HEK293 (cell line): ENCODE data around the gene AKAP6.

Experiments
- CTCF ChIA-PET: fragments of 350-600 bp; formaldehyde crosslinking; extraction: SDS; loops from one replicate; lab custom pipeline; 2021; ENCODE audit warnings: antibody characterized with exemption; lab: Yijun Ruan, JAX
- POLR2A ChIA-PET: fragments of 300-600 bp; formaldehyde crosslinking; extraction: SDS; loops from one replicate; lab custom pipeline; 2020; ENCODE audit warnings: antibody characterized with exemption, inconsistent platforms; lab: Yijun Ruan, JAX
- H3K27ac ChIP-seq: fragments of 200-500 bp; sonication (Bioruptor generic); 2 replicates; pipeline ENCODE4 v1.5.1; 2014; ENCODE audit warnings: low read depth, low read length, control low read depth, inconsistent platforms; ENCODE audit errors: extremely low read depth
- H3K36me3 ChIP-seq, 2 experiments: fragments of 200-500 bp in 1 of 2; sonication (Bioruptor generic) in 1 of 2; 1 replicate in 1 of 2; 2 replicates in 1 of 2; pipeline ENCODE4 v1.5.1; 2014 to 2017; ENCODE audit warnings: inconsistent platforms in 2 of 2, low read length in 2 of 2; ENCODE audit not compliant: control insufficient read depth in 2 of 2, insufficient read depth in 1 of 2
- H3K4me1 ChIP-seq: fragments of 200-500 bp; sonication (Bioruptor generic); 2 replicates; pipeline ENCODE4 v1.5.1; 2014; ENCODE audit warnings: mild to moderate bottlenecking, low read length, inconsistent platforms; ENCODE audit not compliant: control insufficient read depth, insufficient read depth
- H3K4me3 ChIP-seq: 2 replicates; pipeline ENCODE4 v1.5.1; 2011; ENCODE audit warnings: low read depth, mild to moderate bottlenecking, control low read depth, low read length, moderate library complexity
- H3K9me3 ChIP-seq: fragments of 200-500 bp; sonication (Bioruptor generic); 2 replicates; pipeline ENCODE4 v1.5.1; 2014; ENCODE audit warnings: low read depth, low read length, inconsistent platforms; ENCODE audit not compliant: control insufficient read depth, insufficient read depth
- EGR2 ChIP-seq: fragments of 450-650 bp; formaldehyde crosslinking; IDR thresholded peaks from 2 replicates; pipeline ENCODE4 v1.5.1; 2016; ENCODE audit warnings: low read depth, missing biosample characterization, missing genetic modification characterization
- KLF9 ChIP-seq: fragments of 450-650 bp; formaldehyde crosslinking; IDR thresholded peaks from 2 replicates; pipeline ENCODE4 v1.5.1; 2016; ENCODE audit warnings: missing biosample characterization, missing genetic modification characterization, low read depth
- SP7 ChIP-seq: fragments of 450-650 bp; formaldehyde crosslinking; IDR thresholded peaks from 2 replicates; pipeline ENCODE4 v1.5.1; 2016; ENCODE audit warnings: missing biosample characterization, missing genetic modification characterization
- ZBTB17 ChIP-seq: fragments of 450-650 bp; formaldehyde crosslinking; IDR thresholded peaks from 2 replicates; pipeline ENCODE4 v1.5.1; 2016; ENCODE audit warnings: missing biosample characterization, missing genetic modification characterization
- ZBTB20 ChIP-seq: fragments of 450-650 bp; formaldehyde crosslinking; IDR thresholded peaks from 2 replicates; pipeline ENCODE4 v1.5.1; 2016; ENCODE audit warnings: missing biosample characterization, missing genetic modification characterization
- ZFP69B ChIP-seq: fragments of 450-650 bp; formaldehyde crosslinking; IDR thresholded peaks from 2 replicates; pipeline ENCODE4 v1.5.1; 2016; ENCODE audit warnings: missing biosample characterization, missing genetic modification characterization
- ZNF223 ChIP-seq: fragments of 450-650 bp; formaldehyde crosslinking; IDR thresholded peaks from 2 replicates; pipeline ENCODE4 v1.5.1; 2016; ENCODE audit warnings: missing biosample characterization, missing genetic modification characterization
- ZNF394 ChIP-seq: fragments of 450-650 bp; formaldehyde crosslinking; IDR thresholded peaks from 2 replicates; pipeline ENCODE4 v1.5.1; 2016; ENCODE audit warnings: missing biosample characterization, missing genetic modification characterization, mild to moderate bottlenecking, moderate library complexity, borderline replicate concordance
- ZNF510 ChIP-seq: fragments of 450-650 bp; formaldehyde crosslinking; IDR thresholded peaks from 2 replicates; pipeline ENCODE4 v1.5.1; 2018; ENCODE audit warnings: mild to moderate bottlenecking, missing genetic modification characterization, missing biosample characterization; ENCODE audit not compliant: insufficient replicate concordance
- ZNF830 ChIP-seq: fragments of 450-650 bp; IDR thresholded peaks from 2 replicates; pipeline ENCODE4 v1.5.0; 2018; ENCODE audit warnings: missing biosample characterization, missing genetic modification characterization, low read depth, mild to moderate bottlenecking, moderate library complexity
- ZXDB ChIP-seq: fragments of 450-650 bp; formaldehyde crosslinking; IDR thresholded peaks from 2 replicates; pipeline ENCODE4 v1.5.1; 2016; ENCODE audit warnings: missing biosample characterization, missing genetic modification characterization
- TF ChIP-seq, protein P1 (sequence below): fragments of 450-650 bp; formaldehyde crosslinking; IDR thresholded peaks from 2 replicates; pipeline ENCODE4 v1.5.1; 2016; ENCODE audit warnings: missing biosample characterization, missing genetic modification characterization
- TF ChIP-seq, protein P2 (sequence below): fragments of 450-650 bp; formaldehyde crosslinking; conservative IDR thresholded peaks from 2 replicates; pipeline ENCODE4 v1.5.1; 2016; ENCODE audit warnings: low read depth, missing biosample characterization, missing genetic modification characterization

The AKAP6 gene

DNA sequence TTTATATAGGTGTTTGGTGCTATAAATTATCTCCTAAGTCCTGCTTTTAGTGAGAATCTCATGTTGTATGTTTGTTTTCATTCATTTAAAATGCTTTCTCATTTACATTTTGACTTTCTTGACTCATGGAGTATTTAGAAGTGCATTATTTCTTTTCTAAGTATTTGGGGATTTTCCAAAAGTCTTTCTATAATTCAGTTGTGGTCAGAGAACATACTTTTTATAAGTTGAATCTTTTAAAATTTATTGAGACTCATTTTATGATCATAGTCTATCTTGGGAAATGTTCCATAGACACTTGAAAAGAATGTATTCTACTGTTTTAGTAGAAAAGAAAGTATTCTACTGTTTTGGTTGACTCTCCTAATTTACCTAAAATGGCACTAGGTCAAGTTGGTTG lies 168.2 kb downstream of the AKAP6 start:
- no peak overlapping the region for H3K27ac ChIP-seq
- ChIA-PET POLR2A (no interaction called here), CTCF (interaction anchor here (0.8 to 1.0 kb wide), 2 partner anchors 17 to 63 kb away, joined by 3 to 6 read pairs; no protein-coding TSS in a partner anchor)
- H3K9me3 ChIP-seq = no peaks in the 10 kb centered on the region
- no peak overlapping the region for H3K4me3 ChIP-seq
- H3K4me1 ChIP-seq = no peaks in the 10 kb centered on the region
- TF ChIP-seq, protein P1, sequence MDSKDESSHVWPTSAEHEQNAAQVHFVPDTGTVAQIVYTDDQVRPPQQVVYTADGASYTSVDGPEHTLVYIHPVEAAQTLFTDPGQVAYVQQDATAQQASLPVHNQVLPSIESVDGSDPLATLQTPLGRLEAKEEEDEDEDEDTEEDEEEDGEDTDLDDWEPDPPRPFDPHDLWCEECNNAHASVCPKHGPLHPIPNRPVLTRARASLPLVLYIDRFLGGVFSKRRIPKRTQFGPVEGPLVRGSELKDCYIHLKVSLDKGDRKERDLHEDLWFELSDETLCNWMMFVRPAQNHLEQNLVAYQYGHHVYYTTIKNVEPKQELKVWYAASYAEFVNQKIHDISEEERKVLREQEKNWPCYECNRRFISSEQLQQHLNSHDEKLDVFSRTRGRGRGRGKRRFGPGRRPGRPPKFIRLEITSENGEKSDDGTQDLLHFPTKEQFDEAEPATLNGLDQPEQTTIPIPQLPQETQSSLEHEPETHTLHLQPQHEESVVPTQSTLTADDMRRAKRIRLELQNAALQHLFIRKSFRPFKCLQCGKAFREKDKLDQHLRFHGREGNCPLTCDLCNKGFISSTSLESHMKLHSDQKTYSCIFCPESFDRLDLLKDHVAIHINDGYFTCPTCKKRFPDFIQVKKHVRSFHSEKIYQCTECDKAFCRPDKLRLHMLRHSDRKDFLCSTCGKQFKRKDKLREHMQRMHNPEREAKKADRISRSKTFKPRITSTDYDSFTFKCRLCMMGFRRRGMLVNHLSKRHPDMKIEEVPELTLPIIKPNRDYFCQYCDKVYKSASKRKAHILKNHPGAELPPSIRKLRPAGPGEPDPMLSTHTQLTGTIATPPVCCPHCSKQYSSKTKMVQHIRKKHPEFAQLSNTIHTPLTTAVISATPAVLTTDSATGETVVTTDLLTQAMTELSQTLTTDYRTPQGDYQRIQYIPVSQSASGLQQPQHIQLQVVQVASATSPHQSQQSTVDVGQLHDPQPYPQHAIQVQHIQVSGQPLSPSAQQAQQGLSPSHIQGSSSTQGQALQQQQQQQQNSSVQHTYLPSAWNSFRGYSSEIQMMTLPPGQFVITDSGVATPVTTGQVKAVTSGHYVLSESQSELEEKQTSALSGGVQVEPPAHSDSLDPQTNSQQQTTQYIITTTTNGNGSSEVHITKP (tag by site-specific recombination) = no peak
- TF ChIP-seq ZXDB (tag by site-specific recombination) = no peak
- no peak for TF ChIP-seq KLF9
- no peak for TF ChIP-seq EGR2 (tag by site-specific recombination)
- no peak for TF ChIP-seq ZNF830 (tag by site-specific recombination)
- no peak for TF ChIP-seq ZNF394 (tag by site-specific recombination)
- no peak for TF ChIP-seq ZNF510 (tag by site-specific recombination)
- no peak for TF ChIP-seq ZNF223 (tag by site-specific recombination)
- H3K36me3 ChIP-seq = no peaks in the 10 kb centered on the region

DNA sequence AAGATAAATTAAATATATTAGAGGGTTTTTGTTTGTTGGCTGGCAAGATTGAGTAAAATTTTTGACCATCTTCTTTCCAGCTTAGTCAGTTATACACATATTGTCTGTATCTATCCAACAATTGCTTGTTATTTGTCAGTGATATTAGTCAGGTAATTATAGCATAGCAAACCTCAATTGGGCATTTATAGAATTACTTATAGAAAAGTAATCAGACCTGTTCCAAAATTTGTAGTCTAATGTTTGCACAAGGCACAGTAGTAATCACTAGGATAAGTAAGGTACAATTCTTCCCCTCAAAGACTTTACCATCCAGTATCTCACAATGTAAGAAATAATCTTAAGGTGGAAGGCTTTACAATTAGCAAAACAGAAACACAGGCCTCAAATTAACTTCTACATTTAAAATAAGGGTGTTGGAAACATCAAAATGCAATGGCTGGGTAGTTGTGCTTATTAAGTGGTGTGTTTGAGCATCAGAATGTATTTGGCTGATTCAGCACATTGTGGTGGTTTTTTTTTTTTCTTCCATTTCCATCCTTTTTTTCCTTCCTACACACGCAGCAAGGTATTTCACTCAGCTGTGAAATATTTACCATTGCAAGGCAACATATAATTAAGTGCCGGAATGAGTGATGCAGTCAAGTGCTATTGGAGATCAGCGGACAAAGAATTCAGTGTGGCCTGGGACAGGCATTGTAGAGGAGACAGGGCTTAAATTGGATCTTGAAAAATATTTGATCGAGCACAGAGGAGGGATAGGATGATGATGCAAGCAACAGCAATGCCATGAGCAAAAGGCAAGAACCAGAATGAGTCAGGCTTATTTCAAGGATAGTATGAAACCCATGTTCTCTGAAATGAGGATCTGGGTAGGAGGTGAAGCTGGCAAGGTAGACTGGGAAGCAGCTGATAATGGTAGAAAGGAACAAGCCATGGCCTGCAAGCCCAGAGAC lies 178.2 kb downstream of the AKAP6 start:
- ChIA-PET CTCF (interaction anchor here (0.6 kb wide), 1 partner anchor 82 kb away, joined by 3 read pairs; no protein-coding TSS in a partner anchor), POLR2A (no interaction called here)
- Histone ChIP-seq H3K4me1 (peaks cover 4% of the 10 kb centered on the region; the same call in 1 of the 2 replicates), H3K4me3 (no peak overlapping the region), H3K9me3 (no peaks in the 10 kb centered on the region), H3K36me3 (no peaks in the 10 kb centered on the region), H3K27ac (no peak overlapping the region)
- TF ChIP-seq ZBTB20 (tag by site-specific recombination) (peak; percentile 62), ZFP69B (no peak), SP7 (peak; percentile 76), ZBTB17 (tag by site-specific recombination) (peak; percentile 91)
- TF ChIP-seq, protein P2, sequence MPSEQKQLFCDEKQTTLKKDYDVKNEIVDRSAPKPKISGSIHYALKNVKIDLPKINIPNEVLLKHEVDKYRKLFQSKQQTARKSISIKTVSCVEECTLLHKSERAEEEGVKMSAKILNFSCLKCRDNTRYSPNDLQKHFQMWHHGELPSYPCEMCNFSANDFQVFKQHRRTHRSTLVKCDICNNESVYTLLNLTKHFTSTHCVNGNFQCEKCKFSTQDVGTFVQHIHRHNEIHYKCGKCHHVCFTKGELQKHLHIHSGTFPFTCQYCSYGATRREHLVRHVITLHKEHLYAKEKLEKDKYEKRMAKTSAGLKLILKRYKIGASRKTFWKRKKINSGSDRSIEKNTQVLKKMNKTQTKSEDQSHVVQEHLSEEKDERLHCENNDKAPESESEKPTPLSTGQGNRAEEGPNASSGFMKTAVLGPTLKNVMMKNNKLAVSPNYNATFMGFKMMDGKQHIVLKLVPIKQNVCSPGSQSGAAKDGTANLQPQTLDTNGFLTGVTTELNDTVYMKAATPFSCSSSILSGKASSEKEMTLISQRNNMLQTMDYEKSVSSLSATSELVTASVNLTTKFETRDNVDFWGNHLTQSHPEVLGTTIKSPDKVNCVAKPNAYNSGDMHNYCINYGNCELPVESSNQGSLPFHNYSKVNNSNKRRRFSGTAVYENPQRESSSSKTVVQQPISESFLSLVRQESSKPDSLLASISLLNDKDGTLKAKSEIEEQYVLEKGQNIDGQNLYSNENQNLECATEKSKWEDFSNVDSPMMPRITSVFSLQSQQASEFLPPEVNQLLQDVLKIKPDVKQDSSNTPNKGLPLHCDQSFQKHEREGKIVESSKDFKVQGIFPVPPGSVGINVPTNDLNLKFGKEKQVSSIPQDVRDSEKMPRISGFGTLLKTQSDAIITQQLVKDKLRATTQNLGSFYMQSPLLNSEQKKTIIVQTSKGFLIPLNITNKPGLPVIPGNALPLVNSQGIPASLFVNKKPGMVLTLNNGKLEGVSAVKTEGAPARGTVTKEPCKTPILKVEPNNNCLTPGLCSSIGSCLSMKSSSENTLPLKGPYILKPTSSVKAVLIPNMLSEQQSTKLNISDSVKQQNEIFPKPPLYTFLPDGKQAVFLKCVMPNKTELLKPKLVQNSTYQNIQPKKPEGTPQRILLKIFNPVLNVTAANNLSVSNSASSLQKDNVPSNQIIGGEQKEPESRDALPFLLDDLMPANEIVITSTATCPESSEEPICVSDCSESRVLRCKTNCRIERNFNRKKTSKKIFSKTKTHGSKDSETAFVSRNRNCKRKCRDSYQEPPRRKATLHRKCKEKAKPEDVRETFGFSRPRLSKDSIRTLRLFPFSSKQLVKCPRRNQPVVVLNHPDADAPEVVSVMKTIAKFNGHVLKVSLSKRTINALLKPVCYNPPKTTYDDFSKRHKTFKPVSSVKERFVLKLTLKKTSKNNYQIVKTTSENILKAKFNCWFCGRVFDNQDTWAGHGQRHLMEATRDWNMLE (tag by site-specific recombination) = peak; percentile 35; the same call in 1 of the 2 replicates
